HEK293 (cell line): ENCODE measurements around the gene ZNRF2.

Experiments
- KLF9 ChIP-seq: fragments of 450-650 bp; formaldehyde crosslinking; IDR thresholded peaks from 2 replicates; pipeline ENCODE4 v1.5.1; 2016; ENCODE audit warnings: missing biosample characterization, missing genetic modification characterization, low read depth
- ZBTB1 ChIP-seq: fragments of 450-650 bp; formaldehyde crosslinking; IDR thresholded peaks from 2 replicates; pipeline ENCODE4 v1.5.1; 2016; ENCODE audit warnings: missing biosample characterization, missing genetic modification characterization
- ZNF114 ChIP-seq: fragments of 450-650 bp; formaldehyde crosslinking; IDR thresholded peaks from 2 replicates; pipeline ENCODE4 v1.5.0; 2017; ENCODE audit warnings: missing biosample characterization, missing genetic modification characterization
- ZNF121 ChIP-seq: fragments of 450-650 bp; formaldehyde crosslinking; IDR thresholded peaks from 2 replicates; pipeline ENCODE4 v1.5.1; 2016; ENCODE audit warnings: missing biosample characterization, missing genetic modification characterization
- ZNF133 ChIP-seq: fragments of 450-650 bp; formaldehyde crosslinking; IDR thresholded peaks from 2 replicates; pipeline ENCODE4 v1.5.1; 2016; ENCODE audit warnings: missing biosample characterization, missing genetic modification characterization
- ZNF274 ChIP-seq, 2 experiments: fragments of 200-500 bp in 1 of 2; fragments of 450-650 bp in 1 of 2; sonication (Bioruptor generic) in 1 of 2; formaldehyde crosslinking in 1 of 2; IDR thresholded peaks; 2 replicates each; pipeline versions ENCODE4 v1.5.1 to v1.6.1; 2014 to 2016; ENCODE audit warnings: borderline replicate concordance in 1 of 2, inconsistent platforms in 1 of 2, low read length in 1 of 2, missing biosample characterization in 1 of 2, missing genetic modification characterization in 1 of 2
- ZNF48 ChIP-seq: fragments of 450-650 bp; formaldehyde crosslinking; IDR thresholded peaks from 2 replicates; pipeline ENCODE4 v1.5.1; 2016; ENCODE audit warnings: missing biosample characterization, missing genetic modification characterization
- ZNF530 ChIP-seq: fragments of 450-650 bp; formaldehyde crosslinking; IDR thresholded peaks from 2 replicates; pipeline ENCODE4 v1.5.1; 2016; ENCODE audit warnings: low read depth, missing biosample characterization, missing genetic modification characterization
- TF ChIP-seq, protein P1 (sequence below): fragments of 450-650 bp; formaldehyde crosslinking; IDR thresholded peaks from 2 replicates; pipeline ENCODE4 v1.5.1; 2016; ENCODE audit warnings: missing biosample characterization, missing genetic modification characterization
- TF ChIP-seq, protein P2 (sequence below): fragments of 450-650 bp; formaldehyde crosslinking; IDR thresholded peaks from 2 replicates; pipeline ENCODE4 v1.5.1; 2016; ENCODE audit warnings: missing biosample characterization, missing genetic modification characterization
- TF ChIP-seq, protein P3 (sequence below): fragments of 450-650 bp; formaldehyde crosslinking; conservative IDR thresholded peaks from 2 replicates; pipeline ENCODE4 v1.5.1; 2016; ENCODE audit warnings: low read depth, missing biosample characterization, missing genetic modification characterization
- TF ChIP-seq, protein P4 (sequence below): sonication (generic); formaldehyde crosslinking; IDR thresholded peaks from 2 replicates; pipeline ENCODE4 v1.8.1; 2022; ENCODE audit warnings: mild to moderate bottlenecking, moderate library complexity, missing genetic modification reagents
- TF ChIP-seq, protein P5 (sequence below): fragments of 450-650 bp; formaldehyde crosslinking; IDR thresholded peaks from 2 replicates; pipeline ENCODE4 v1.5.1; 2016; ENCODE audit warnings: missing biosample characterization, missing genetic modification characterization

DNA sequence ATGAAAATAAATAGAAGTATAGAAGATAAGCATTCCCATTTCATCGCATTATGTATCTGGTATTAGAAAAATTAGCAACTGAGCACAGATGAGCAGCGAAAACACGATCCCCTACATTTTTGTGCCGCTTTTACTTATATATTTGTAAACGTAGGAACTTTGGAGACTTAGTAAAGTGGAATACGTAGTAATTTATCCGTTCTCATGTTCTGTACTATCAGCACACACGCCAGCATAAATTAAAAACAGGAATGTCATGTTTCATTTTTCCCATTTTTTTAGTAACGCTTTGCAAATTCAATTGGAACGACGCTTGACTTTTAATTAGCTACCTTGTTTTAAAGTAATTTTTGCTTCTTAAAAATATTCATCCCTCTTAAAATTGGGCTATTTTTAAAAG, 2.4 kb downstream of the ZNRF2 start:
- TF ChIP-seq, protein P1, sequence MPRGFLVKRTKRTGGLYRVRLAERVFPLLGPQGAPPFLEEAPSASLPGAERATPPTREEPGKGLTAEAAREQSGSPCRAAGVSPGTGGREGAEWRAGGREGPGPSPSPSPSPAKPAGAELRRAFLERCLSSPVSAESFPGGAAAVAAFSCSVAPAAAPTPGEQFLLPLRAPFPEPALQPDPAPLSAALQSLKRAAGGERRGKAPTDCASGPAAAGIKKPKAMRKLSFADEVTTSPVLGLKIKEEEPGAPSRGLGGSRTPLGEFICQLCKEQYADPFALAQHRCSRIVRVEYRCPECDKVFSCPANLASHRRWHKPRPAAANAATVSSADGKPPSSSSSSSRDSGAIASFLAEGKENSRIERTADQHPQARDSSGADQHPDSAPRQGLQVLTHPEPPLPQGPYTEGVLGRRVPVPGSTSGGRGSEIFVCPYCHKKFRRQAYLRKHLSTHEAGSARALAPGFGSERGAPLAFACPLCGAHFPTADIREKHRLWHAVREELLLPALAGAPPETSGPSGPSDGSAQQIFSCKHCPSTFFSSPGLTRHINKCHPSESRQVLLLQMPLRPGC = no peak
- TF ChIP-seq, protein P2, sequence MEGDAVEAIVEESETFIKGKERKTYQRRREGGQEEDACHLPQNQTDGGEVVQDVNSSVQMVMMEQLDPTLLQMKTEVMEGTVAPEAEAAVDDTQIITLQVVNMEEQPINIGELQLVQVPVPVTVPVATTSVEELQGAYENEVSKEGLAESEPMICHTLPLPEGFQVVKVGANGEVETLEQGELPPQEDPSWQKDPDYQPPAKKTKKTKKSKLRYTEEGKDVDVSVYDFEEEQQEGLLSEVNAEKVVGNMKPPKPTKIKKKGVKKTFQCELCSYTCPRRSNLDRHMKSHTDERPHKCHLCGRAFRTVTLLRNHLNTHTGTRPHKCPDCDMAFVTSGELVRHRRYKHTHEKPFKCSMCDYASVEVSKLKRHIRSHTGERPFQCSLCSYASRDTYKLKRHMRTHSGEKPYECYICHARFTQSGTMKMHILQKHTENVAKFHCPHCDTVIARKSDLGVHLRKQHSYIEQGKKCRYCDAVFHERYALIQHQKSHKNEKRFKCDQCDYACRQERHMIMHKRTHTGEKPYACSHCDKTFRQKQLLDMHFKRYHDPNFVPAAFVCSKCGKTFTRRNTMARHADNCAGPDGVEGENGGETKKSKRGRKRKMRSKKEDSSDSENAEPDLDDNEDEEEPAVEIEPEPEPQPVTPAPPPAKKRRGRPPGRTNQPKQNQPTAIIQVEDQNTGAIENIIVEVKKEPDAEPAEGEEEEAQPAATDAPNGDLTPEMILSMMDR (tag by site-specific recombination) = no peak
- TF ChIP-seq ZNF274 (IDR thresholded peaks at IDR 0.05; ENCODE audit: low read length) (no peak), ZNF274 (tag by site-specific recombination; IDR thresholded peaks at IDR 0.05; ENCODE audit: borderline replicate concordance) (no peak), ZNF114 (no peak), ZBTB1 (no peak), ZNF121 (tag by site-specific recombination) (no peak), ZNF530 (tag by site-specific recombination) (no peak), ZNF48 (tag by site-specific recombination) (no peak), ZNF133 (no peak), KLF9 (tag by site-specific recombination) (no peak)
- TF ChIP-seq, protein P3, sequence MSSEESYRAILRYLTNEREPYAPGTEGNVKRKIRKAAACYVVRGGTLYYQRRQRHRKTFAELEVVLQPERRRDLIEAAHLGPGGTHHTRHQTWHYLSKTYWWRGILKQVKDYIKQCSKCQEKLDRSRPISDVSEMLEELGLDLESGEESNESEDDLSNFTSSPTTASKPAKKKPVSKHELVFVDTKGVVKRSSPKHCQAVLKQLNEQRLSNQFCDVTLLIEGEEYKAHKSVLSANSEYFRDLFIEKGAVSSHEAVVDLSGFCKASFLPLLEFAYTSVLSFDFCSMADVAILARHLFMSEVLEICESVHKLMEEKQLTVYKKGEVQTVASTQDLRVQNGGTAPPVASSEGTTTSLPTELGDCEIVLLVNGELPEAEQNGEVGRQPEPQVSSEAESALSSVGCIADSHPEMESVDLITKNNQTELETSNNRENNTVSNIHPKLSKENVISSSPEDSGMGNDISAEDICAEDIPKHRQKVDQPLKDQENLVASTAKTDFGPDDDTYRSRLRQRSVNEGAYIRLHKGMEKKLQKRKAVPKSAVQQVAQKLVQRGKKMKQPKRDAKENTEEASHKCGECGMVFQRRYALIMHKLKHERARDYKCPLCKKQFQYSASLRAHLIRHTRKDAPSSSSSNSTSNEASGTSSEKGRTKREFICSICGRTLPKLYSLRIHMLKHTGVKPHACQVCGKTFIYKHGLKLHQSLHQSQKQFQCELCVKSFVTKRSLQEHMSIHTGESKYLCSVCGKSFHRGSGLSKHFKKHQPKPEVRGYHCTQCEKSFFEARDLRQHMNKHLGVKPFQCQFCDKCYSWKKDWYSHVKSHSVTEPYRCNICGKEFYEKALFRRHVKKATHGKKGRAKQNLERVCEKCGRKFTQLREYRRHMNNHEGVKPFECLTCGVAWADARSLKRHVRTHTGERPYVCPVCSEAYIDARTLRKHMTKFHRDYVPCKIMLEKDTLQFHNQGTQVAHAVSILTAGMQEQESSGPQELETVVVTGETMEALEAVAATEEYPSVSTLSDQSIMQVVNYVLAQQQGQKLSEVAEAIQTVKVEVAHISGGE (tag by site-specific recombination) = no peak
- TF ChIP-seq, protein P4, sequence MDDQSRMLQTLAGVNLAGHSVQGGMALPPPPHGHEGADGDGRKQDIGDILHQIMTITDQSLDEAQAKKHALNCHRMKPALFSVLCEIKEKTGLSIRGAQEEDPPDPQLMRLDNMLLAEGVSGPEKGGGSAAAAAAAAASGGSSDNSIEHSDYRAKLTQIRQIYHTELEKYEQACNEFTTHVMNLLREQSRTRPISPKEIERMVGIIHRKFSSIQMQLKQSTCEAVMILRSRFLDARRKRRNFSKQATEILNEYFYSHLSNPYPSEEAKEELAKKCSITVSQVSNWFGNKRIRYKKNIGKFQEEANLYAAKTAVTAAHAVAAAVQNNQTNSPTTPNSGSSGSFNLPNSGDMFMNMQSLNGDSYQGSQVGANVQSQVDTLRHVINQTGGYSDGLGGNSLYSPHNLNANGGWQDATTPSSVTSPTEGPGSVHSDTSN (CRISPR knock-in tag) = no peak
- TF ChIP-seq, protein P5, sequence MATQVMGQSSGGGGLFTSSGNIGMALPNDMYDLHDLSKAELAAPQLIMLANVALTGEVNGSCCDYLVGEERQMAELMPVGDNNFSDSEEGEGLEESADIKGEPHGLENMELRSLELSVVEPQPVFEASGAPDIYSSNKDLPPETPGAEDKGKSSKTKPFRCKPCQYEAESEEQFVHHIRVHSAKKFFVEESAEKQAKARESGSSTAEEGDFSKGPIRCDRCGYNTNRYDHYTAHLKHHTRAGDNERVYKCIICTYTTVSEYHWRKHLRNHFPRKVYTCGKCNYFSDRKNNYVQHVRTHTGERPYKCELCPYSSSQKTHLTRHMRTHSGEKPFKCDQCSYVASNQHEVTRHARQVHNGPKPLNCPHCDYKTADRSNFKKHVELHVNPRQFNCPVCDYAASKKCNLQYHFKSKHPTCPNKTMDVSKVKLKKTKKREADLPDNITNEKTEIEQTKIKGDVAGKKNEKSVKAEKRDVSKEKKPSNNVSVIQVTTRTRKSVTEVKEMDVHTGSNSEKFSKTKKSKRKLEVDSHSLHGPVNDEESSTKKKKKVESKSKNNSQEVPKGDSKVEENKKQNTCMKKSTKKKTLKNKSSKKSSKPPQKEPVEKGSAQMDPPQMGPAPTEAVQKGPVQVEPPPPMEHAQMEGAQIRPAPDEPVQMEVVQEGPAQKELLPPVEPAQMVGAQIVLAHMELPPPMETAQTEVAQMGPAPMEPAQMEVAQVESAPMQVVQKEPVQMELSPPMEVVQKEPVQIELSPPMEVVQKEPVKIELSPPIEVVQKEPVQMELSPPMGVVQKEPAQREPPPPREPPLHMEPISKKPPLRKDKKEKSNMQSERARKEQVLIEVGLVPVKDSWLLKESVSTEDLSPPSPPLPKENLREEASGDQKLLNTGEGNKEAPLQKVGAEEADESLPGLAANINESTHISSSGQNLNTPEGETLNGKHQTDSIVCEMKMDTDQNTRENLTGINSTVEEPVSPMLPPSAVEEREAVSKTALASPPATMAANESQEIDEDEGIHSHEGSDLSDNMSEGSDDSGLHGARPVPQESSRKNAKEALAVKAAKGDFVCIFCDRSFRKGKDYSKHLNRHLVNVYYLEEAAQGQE = no peak
